Nephron progenitor cell (in vitro differentiated cells): ENCODE measurements around the gene NBPF3.

ENCODE experiments used
- DNase-seq: peaks from one replicate; pipeline ENCODE4 v3.0.0; 2021
- H3K27ac Mint-ChIP-seq: 2 replicates; pipeline ENCODE4 v1.8.0; 2021; ENCODE audit warnings: mild to moderate bottlenecking, moderate library complexity, mixed read lengths
- H3K27me3 Mint-ChIP-seq: 2 replicates; pipeline ENCODE4 v1.8.0; 2021; ENCODE audit warnings: mild to moderate bottlenecking, low read depth, mixed read lengths; ENCODE audit not compliant: poor library complexity
- H3K36me3 Mint-ChIP-seq: 2 replicates; pipeline ENCODE4 v1.8.0; 2021; ENCODE audit warnings: low read depth, mixed read lengths
- H3K4me1 Mint-ChIP-seq: 2 replicates; pipeline ENCODE4 v1.8.0; 2021; ENCODE audit warnings: mixed read lengths
- H3K4me3 Mint-ChIP-seq: 2 replicates; pipeline ENCODE4 v1.8.0; 2021; ENCODE audit warnings: mild to moderate bottlenecking, moderate library complexity, mixed read lengths
- H3K9me3 Mint-ChIP-seq: 2 replicates; pipeline ENCODE4 v1.8.0; 2021; ENCODE audit warnings: mild to moderate bottlenecking, moderate library complexity, mixed read lengths
- TF ChIP-seq, protein P1 (sequence below): fragments of 200-600 bp; sonication (generic); IDR thresholded peaks from 2 replicates; pipeline ENCODE4 v1.5.0; 2021; ENCODE audit warnings: antibody characterized with exemption

NBPF3 gene

DNA sequence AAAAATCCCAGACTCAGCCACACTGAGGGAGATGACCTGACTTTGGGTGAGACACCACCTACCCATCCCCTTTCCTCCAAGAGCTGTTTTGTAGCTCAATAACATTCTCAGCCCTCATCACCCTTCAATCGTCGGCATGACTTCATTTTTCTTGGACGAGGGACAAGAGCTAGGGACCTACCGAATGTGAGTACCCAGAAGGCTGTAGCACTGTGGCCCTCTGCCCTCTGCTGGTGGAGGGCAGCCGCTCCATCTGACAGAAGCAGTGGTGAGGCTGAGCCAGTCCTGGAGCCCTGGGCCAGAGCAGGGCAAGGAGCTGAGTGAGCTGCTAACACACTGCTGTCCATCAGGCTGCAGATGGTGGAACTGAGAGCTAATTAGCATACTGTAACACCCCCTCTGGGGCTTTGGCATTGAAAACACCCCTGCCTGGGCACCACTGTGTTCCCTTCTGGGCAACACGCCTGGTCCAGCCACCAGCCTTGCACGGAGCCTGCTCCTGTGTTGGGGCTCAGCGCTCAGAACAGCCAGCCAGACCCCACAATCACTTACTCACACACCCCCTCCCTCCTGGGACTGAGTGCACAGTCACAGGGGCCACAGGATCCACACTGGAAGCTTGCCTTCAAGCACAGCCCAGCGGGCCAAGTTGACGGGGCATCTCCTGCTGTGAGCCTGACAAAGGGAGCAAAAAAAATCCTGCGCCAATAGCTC lies 51.0 kb downstream of the NBPF3 start:
- peaks cover 23% of the 10 kb centered on the region for H3K27me3 Mint-ChIP-seq
- H3K36me3 Mint-ChIP-seq, result no peaks in the 10 kb centered on the region
- peaks cover 12% of the 10 kb centered on the region for H3K9me3 Mint-ChIP-seq
- no peak overlapping the region for H3K27ac Mint-ChIP-seq
- no peak for DNase-seq
- TF ChIP-seq, protein P1, sequence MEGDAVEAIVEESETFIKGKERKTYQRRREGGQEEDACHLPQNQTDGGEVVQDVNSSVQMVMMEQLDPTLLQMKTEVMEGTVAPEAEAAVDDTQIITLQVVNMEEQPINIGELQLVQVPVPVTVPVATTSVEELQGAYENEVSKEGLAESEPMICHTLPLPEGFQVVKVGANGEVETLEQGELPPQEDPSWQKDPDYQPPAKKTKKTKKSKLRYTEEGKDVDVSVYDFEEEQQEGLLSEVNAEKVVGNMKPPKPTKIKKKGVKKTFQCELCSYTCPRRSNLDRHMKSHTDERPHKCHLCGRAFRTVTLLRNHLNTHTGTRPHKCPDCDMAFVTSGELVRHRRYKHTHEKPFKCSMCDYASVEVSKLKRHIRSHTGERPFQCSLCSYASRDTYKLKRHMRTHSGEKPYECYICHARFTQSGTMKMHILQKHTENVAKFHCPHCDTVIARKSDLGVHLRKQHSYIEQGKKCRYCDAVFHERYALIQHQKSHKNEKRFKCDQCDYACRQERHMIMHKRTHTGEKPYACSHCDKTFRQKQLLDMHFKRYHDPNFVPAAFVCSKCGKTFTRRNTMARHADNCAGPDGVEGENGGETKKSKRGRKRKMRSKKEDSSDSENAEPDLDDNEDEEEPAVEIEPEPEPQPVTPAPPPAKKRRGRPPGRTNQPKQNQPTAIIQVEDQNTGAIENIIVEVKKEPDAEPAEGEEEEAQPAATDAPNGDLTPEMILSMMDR, result no peak
- H3K4me3 Mint-ChIP-seq, result no peak overlapping the region
- H3K4me1 Mint-ChIP-seq, result no peaks in the 10 kb centered on the region

DNA sequence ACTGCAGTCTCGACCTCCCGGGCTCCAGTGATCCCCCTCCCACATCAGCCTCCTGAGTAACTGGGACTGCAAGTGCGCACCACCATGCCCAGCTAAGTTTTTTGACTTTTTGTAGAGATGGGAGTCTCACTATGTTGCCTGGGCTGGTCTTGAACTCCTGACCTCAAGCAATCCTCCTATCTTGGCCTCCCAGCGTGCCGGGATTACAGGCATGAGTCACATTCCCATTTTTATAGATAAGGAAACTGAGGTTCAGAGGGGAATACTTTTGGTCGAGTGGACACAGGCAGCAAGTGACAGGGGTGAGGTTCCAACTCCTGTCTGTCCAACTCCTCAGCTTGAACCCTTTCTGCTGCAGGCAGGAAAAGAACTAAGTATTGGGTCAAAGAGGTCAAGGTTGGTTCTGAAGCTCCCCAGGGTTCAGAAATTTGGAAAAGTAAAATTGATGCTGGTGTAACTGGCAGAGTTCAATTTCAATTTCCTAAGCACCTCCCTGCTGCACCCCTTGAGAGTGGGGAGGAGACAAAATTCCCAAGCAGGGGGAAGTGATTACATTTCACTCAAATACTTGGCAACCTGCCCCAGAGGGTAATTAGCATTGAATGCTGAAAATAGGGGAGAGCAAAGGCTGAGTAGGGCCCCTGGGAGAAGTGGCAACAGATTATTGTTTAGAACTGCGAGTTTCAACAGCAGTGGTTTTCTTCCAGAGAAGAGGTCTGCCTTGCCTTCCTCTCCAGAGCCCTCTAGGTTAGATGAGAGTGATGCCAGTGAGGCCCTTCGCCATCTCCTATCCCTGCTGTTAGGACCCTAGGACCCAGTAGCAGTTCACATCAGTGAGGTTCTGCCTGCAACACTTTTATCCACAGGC lies 51.8 kb downstream of the NBPF3 start:
- Mint-ChIP-seq H3K36me3 (no peaks in the 10 kb centered on the region), H3K4me3 (no peak overlapping the region), H3K27ac (no peak overlapping the region), H3K4me1 (no peaks in the 10 kb centered on the region), H3K27me3 (peaks cover 23% of the 10 kb centered on the region), H3K9me3 (peaks cover 12% of the 10 kb centered on the region)
- DNase-seq, result no peak
- TF ChIP-seq, protein P1, result no peak

DNA sequence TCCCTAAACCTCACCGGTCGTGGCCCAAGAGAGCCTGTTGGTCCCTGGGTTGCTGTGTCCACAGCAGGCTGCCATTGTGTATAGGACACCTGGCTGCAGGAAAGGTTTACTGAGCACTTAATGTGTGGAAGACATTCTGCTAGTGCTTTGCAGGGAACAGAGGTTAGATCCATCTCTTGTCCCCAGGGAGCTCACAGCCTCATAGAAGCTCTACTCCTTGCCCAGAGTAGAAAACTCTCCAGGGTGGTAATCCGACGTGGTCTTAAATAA lies 52.4 kb downstream of the NBPF3 start:
- peaks cover 12% of the 10 kb centered on the region for H3K9me3 Mint-ChIP-seq
- H3K4me3 Mint-ChIP-seq, result no peak overlapping the region
- peaks cover 23% of the 10 kb centered on the region for H3K27me3 Mint-ChIP-seq
- no peaks in the 10 kb centered on the region for H3K36me3 Mint-ChIP-seq
- H3K4me1 Mint-ChIP-seq, result peaks cover 1% of the 10 kb centered on the region
- TF ChIP-seq, protein P1, result no peak
- no peak for DNase-seq
- no peak overlapping the region for H3K27ac Mint-ChIP-seq

DNA sequence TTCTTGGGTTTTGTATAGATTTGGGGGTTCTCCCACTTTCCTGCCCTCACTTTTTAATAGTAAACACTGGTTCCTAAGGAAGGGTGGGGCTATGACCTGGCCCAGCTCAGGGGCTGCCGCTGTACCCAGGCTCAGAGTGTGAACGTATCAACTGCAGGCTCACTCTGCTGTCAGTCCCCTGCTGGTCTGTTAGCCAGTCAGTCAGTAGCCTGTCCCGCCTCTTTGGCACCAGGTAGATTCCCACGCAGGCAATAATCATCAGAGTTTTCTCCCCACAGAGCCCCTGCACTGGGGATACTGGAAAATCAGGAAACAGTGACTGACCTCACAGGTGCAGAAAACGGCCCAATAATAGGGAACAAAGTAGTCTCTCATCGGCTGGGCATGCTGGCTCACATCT lies 54.3 kb downstream of the NBPF3 start:
- H3K4me3 Mint-ChIP-seq, result no peak overlapping the region
- H3K9me3 Mint-ChIP-seq, result peaks cover 5% of the 10 kb centered on the region
- H3K27me3 Mint-ChIP-seq, result peaks cover 30% of the 10 kb centered on the region
- DNase-seq, result no peak
- H3K36me3 Mint-ChIP-seq, result no peaks in the 10 kb centered on the region
- H3K4me1 Mint-ChIP-seq, result peaks cover 11% of the 10 kb centered on the region
- TF ChIP-seq, protein P1, result no peak
- H3K27ac Mint-ChIP-seq, result no peak overlapping the region

DNA sequence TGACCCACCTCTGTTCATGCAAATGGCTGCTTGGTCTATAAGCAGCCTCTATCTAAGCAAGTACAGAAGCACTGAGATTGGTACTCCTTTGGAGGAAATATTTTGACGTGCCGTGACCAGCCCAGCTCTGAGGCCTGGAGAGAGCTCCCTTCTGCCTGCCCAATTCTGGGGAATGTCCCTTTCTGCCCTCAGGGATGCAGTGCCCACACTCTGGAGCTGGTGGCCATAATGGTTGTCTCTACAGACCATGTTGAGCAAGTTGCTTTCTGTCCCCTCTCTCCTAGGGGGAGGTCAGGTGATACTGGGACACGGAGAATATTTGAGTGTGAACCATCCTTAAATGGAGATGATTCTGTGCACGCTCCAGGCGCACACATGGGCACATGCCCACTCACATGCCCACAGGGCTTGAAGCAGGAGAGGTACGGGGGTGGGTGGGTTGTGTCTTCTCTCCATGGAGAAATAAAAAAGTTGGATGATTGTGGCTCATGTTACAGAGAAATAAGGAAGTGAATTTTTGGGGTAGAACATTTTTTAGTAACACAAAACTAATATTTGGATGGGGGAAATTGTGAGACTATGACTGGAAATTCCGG lies 55.4 kb downstream of the NBPF3 start:
- Mint-ChIP-seq H3K27ac (no peak overlapping the region), H3K9me3 (peaks cover 4% of the 10 kb centered on the region), H3K4me1 (peaks cover 11% of the 10 kb centered on the region), H3K4me3 (no peak overlapping the region), H3K27me3 (peaks cover 27% of the 10 kb centered on the region), H3K36me3 (no peaks in the 10 kb centered on the region)
- DNase-seq, result no peak
- TF ChIP-seq, protein P1, result no peak
